ENCODE measurements around the gene GCGR. TPM values are rescaled to one million over a fixed set of nuclear protein-coding genes. Genes with fewer than 3 reads are reported as not detected.

The GCGR gene
- total RNA-seq, 4 donors from 2014 or later, result 1.8 to 14.7 (median 8.1) TPM

- no peak overlapping the region for H3K4me3 ChIP-seq
- no peak for TF ChIP-seq POLR2A (IDR thresholded peaks at IDR 0.05)
- no peak for TF ChIP-seq EP300 (IDR thresholded peaks at IDR 0.05)
- TF ChIP-seq CTCF (IDR thresholded peaks at IDR 0.05), result no peak
- peaks cover 0 to 59% of the 10 kb centered on the region in 2 donors for H3K27me3 ChIP-seq
- DNase-seq (ENCODE audit: low spot score in 2 of 2), result no peak
- no peak overlapping the region for H3K27ac ChIP-seq
- no peaks in the 10 kb centered on the region for H3K36me3 ChIP-seq
- H3K9me3 ChIP-seq, result no peaks in the 10 kb centered on the region
- WGBS, 2 donors, result 71 to 77% methylated on average over 8 to 12 of the region's 24 CpGs
- H3K4me1 ChIP-seq, result no peaks in the 10 kb centered on the region
These were observed 11.0 kb downstream of the GCGR start for GRCh38 chr17:81814748-81815645.

- H3K4me1 ChIP-seq, result no peaks in the 10 kb centered on the region
- TF ChIP-seq POLR2A (IDR thresholded peaks at IDR 0.05), result no peak
- TF ChIP-seq CTCF (IDR thresholded peaks at IDR 0.05), result no peak
- no peak for TF ChIP-seq EP300 (IDR thresholded peaks at IDR 0.05)
- H3K27ac ChIP-seq, result no peak overlapping the region
- no peaks in the 10 kb centered on the region for H3K9me3 ChIP-seq
- peaks cover 0 to 53% of the 10 kb centered on the region in 2 donors for H3K27me3 ChIP-seq
- no peak for DNase-seq (ENCODE audit: low spot score in 2 of 2)
- no peak overlapping the region for H3K4me3 ChIP-seq
- WGBS, 2 donors, result 19 to 64% methylated on average over 2 of the region's 2 CpGs
- H3K36me3 ChIP-seq, result no peaks in the 10 kb centered on the region
These were observed 11.7 kb downstream of the GCGR start for GRCh38 chr17:81815646-81815986.

- H3K27ac ChIP-seq, result no peak overlapping the region
- DNase-seq (ENCODE audit: low spot score in 2 of 2), result no peak
- no peak overlapping the region for H3K4me3 ChIP-seq
- no peaks in the 10 kb centered on the region for H3K9me3 ChIP-seq
- peaks cover 0 to 33% of the 10 kb centered on the region in 2 donors for H3K27me3 ChIP-seq
- TF ChIP-seq POLR2A (IDR thresholded peaks at IDR 0.05), result no peak
- TF ChIP-seq CTCF (IDR thresholded peaks at IDR 0.05), result no peak
- no peak for TF ChIP-seq EP300 (IDR thresholded peaks at IDR 0.05)
- peaks cover 0 to 17% (median 0%) of the 10 kb centered on the region in 3 donors for H3K36me3 ChIP-seq
- peaks cover 0 to 17% (median 3%) of the 10 kb centered on the region in 4 donors for H3K4me1 ChIP-seq
- WGBS, 2 donors, result 43 to 47% methylated on average over 7 of the region's 7 CpGs
These were observed 13.8 kb downstream of the GCGR start for GRCh38 chr17:81817758-81818147.

GRCh38 chr17:81819708-81820107 lies 15.8 kb downstream of the GCGR start:
- peaks cover 0 to 19% of the 10 kb centered on the region in 2 donors for H3K27me3 ChIP-seq
- no peaks in the 10 kb centered on the region for H3K9me3 ChIP-seq
- no peak for DNase-seq (ENCODE audit: low spot score in 2 of 2)
- H3K4me3 ChIP-seq, result no peak overlapping the region
- H3K27ac ChIP-seq, result no peak overlapping the region
- H3K36me3 ChIP-seq, result peaks cover 0 to 37% (median 0%) of the 10 kb centered on the region in 3 donors
- 34 to 44% methylated on average over 3 to 11 of the region's 13 CpGs for WGBS, 2 donors
- peaks cover 0 to 26% (median 3%) of the 10 kb centered on the region in 4 donors for H3K4me1 ChIP-seq
- TF ChIP-seq CTCF (IDR thresholded peaks at IDR 0.05) (no peak), POLR2A (IDR thresholded peaks at IDR 0.05) (no peak), EP300 (IDR thresholded peaks at IDR 0.05) (no peak)

DNA sequence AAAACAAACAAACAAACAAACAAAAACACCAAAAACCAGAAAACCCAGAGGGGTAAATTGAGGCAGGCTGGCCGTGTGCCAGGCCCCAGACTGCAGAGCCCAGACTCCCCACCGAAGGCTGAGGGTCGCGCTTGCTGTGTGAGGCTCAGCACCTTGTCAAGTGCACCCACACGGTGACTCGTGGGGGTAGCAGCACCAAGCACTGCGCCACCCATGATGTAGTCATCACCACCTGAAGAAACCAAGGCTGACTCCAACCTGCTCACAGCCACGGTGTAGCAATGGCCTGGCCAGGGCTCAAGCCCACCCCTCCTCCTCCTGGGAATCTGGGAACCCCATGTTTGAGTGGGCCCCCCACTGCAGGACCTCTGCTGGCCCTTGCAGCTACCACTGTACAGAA lies 17.2 kb downstream of the GCGR start:
- H3K27me3 ChIP-seq, result peaks cover 0 to 9% of the 10 kb centered on the region in 2 donors
- H3K36me3 ChIP-seq, result peaks cover 0 to 46% (median 0%) of the 10 kb centered on the region in 3 donors
- no peak for DNase-seq (ENCODE audit: low spot score in 2 of 2)
- TF ChIP-seq POLR2A (IDR thresholded peaks at IDR 0.05) (no peak), EP300 (IDR thresholded peaks at IDR 0.05) (no peak), CTCF (IDR thresholded peaks at IDR 0.05) (no peak)
- H3K4me3 ChIP-seq, result no peak overlapping the region
- peaks cover 0 to 26% (median 3%) of the 10 kb centered on the region in 4 donors for H3K4me1 ChIP-seq
- 89 to 91% methylated on average over 6 to 8 of the region's 8 CpGs for WGBS, 2 donors
- H3K9me3 ChIP-seq, result no peaks in the 10 kb centered on the region
- H3K27ac ChIP-seq, result no peak overlapping the region

All from tibial nerve (tissue), 4 donors.